CD4-positive, alpha-beta memory T cell (primary cell): ENCODE results near the gene PEMT. TPM values are rescaled to one million over a fixed set of nuclear protein-coding genes. Genes with fewer than 3 reads are reported as not detected.

Source experiments
- CTCF ChIA-PET: fragments of 350-600 bp; sonication (Branson Sonifier 250); formaldehyde crosslinking; loops from one replicate; lab custom pipeline; 2021; ENCODE audit warnings: inconsistent platforms; ENCODE audit not compliant: partially characterized antibody; lab: Charles Lee
- POLR2A ChIA-PET: fragments of 350-600 bp; sonication (Branson Sonifier 250); formaldehyde crosslinking; loops from one replicate; lab custom pipeline; 2021; ENCODE audit not compliant: partially characterized antibody; lab: Charles Lee
- DNase-seq, 5 donors: peaks; one replicate each; pipeline versions ENCODE4 v3.0.0 to v3.0.0-alpha.2; 2020 to 2022; ENCODE audit warnings: mixed read lengths in 1 of 5
- H3K27ac ChIP-seq: one replicate; pipeline ENCODE4 v1.7.0; 2013; ENCODE audit warnings: low read depth, low read length
- H3K27me3 ChIP-seq: 2 replicates; pipeline ENCODE4 v1.7.0; 2013; ENCODE audit warnings: mild to moderate bottlenecking, low read length, moderate library complexity; ENCODE audit not compliant: insufficient read depth
- H3K36me3 ChIP-seq: 2 replicates; pipeline ENCODE4 v1.7.0; 2013; ENCODE audit warnings: mild to moderate bottlenecking, low read length, moderate library complexity; ENCODE audit not compliant: insufficient read depth
- H3K4me1 ChIP-seq: 2 replicates; pipeline ENCODE4 v1.7.0; 2013; ENCODE audit warnings: mild to moderate bottlenecking, low read length, moderate library complexity; ENCODE audit not compliant: insufficient read depth
- H3K4me3 ChIP-seq, 2 donors: one replicate each; pipeline ENCODE4 v1.7.0; 2013; ENCODE audit warnings: low read length in 2 of 2, mild to moderate bottlenecking in 1 of 2
- H3K9me3 ChIP-seq, 2 donors: one replicate each; pipeline ENCODE4 v1.7.0; 2013; ENCODE audit warnings: low read length in 2 of 2, control low read depth in 1 of 2; ENCODE audit not compliant: control insufficient read depth in 1 of 2
- H3K27ac Mint-ChIP-seq, 7 donors: one replicate each; pipeline ENCODE4 v1.8.0; 2020 to 2021; ENCODE audit warnings: mixed read lengths in 7 of 7, mild to moderate bottlenecking in 6 of 7, inconsistent platforms in 3 of 7, moderate library complexity in 3 of 7
- H3K27me3 Mint-ChIP-seq, 2 donors: one replicate each; pipeline ENCODE4 v1.8.0; 2020 to 2021; ENCODE audit warnings: mixed read lengths in 2 of 2
- H3K36me3 Mint-ChIP-seq, 2 donors: one replicate each; pipeline ENCODE4 v1.8.0; 2020 to 2021; ENCODE audit warnings: mixed read lengths in 2 of 2, inconsistent platforms in 1 of 2, mild to moderate bottlenecking in 1 of 2
- H3K4me1 Mint-ChIP-seq, 4 donors: one replicate each; pipeline ENCODE4 v1.8.0; 2020 to 2021; ENCODE audit warnings: mixed read lengths in 4 of 4, mild to moderate bottlenecking in 1 of 4
- H3K4me3 Mint-ChIP-seq, 8 donors: one replicate each; pipeline ENCODE4 v1.8.0; 2020 to 2021; ENCODE audit warnings: mixed read lengths in 8 of 8, mild to moderate bottlenecking in 7 of 8, moderate library complexity in 6 of 8, inconsistent platforms in 3 of 8
- H3K9me3 Mint-ChIP-seq, 8 donors: one replicate each; pipeline ENCODE4 v1.8.0; 2020 to 2021; ENCODE audit warnings: mixed read lengths in 8 of 8, mild to moderate bottlenecking in 5 of 8, inconsistent platforms in 3 of 8, moderate library complexity in 1 of 8
- intact Hi-C: fragments of 100-400 bp; cut with micrococcal nuclease; formaldehyde crosslinking; loops from one replicate; pipeline ENCODE4 v1.15.1; 2023
- polyA plus RNA-seq, 2 donors: library from polyadenylated mRNA; unstranded; fragments of 300-500 nt; fragmentation: Illumina TruSeq; gene quantifications; one replicate each; pipeline ENCODE4 v1.2.3, GENCODE V29; 2021
- total RNA-seq, 2 experiments: library from RNA; stranded (reverse); gene quantifications; one replicate each; pipeline ENCODE4 v1.2.3, GENCODE V29; 2021

The PEMT gene
- total and polyA plus RNA-seq, 4 experiments from 2014 or later: 11.6 to 39.0 (median 19.5) TPM

DNA sequence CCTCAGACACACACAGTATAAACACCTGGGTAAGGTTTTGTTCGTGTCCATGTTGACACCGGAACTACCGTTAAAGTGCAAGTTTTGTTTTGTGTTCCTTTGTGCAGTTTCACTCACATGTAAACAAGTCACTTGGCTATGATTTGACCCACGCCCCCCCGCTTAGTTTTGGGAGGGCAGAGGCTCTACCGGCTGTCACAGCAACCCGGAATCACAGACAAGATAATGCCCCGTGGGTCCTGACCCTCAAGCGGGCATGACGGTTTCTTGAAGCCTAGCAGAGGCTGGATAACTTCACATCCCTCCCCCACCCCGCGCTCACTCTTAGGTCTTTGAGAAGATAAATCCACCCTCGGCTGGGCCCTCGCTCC is 97.0 kb downstream of the PEMT start:
- Mint-ChIP-seq H3K9me3 (no peaks in the 10 kb centered on the region), H3K4me3 (peak overlapping the region in 5 of 8 donors; percentile 12 to 66 (median 52)), H3K27me3 (peaks cover 0 to 1% of the 10 kb centered on the region in 2 donors), H3K36me3 (peaks cover 10 to 26% of the 10 kb centered on the region in 2 donors), H3K4me1 (peaks cover 3 to 22% (median 9%) of the 10 kb centered on the region in 4 donors), H3K27ac (no peak overlapping the region)
- ChIA-PET POLR2A (no interaction called here), CTCF (interaction anchor here (3.9 kb wide), 1 partner anchor 146 kb away, joined by 62 read pairs; no protein-coding TSS in a partner anchor)
- intact Hi-C loops: no loop called here
- Histone ChIP-seq H3K9me3 (no peaks in the 10 kb centered on the region), H3K4me3 (no peak overlapping the region), H3K27me3 (no peaks in the 10 kb centered on the region), H3K36me3 (peaks cover 9% of the 10 kb centered on the region), H3K4me1 (peaks cover 19% of the 10 kb centered on the region), H3K27ac (no peak overlapping the region)
- DNase-seq: no peak

DNA sequence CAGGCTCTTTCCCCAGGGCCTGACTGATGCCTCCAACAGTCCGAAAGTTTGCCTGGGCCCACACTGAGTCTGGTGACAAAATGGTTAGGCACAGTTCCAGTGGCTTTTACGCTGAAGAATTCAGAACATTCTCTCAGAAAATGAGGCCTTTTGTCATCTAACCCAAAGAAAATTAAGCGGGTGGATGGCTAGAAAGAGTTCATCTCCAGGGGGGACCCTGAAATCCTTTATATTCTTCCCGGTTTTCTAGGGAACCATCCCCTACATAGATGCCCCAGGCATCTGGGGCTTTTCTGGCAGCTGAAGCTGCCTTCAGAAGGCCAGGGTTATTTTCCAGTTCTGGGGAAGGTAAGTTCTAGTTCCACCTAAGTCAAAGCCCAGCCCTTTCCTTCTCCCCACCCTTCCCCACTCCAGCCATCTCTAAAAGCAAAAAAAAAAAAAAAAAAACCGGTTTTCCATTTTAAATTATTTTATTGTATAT is 97.5 kb downstream of the PEMT start:
- H3K9me3 Mint-ChIP-seq: no peaks in the 10 kb centered on the region
- Histone ChIP-seq H3K4me1 (peaks cover 19% of the 10 kb centered on the region), H3K9me3 (no peaks in the 10 kb centered on the region), H3K27ac (no peak overlapping the region), H3K36me3 (peaks cover 9% of the 10 kb centered on the region), H3K27me3 (no peaks in the 10 kb centered on the region), H3K4me3 (no peak overlapping the region)
- DNase-seq: no peak
- peaks cover 0 to 1% of the 10 kb centered on the region in 2 donors for H3K27me3 Mint-ChIP-seq
- H3K27ac Mint-ChIP-seq: no peak overlapping the region
- intact Hi-C loops: no loop called here
- peaks cover 3 to 22% (median 9%) of the 10 kb centered on the region in 4 donors for H3K4me1 Mint-ChIP-seq
- H3K4me3 Mint-ChIP-seq: peak overlapping the region in 4 of 8 donors; percentile 24 to 60 (median 37)
- CTCF ChIA-PET: no interaction called here
- POLR2A ChIA-PET: no interaction called here
- peaks cover 10 to 28% of the 10 kb centered on the region in 2 donors for H3K36me3 Mint-ChIP-seq

DNA sequence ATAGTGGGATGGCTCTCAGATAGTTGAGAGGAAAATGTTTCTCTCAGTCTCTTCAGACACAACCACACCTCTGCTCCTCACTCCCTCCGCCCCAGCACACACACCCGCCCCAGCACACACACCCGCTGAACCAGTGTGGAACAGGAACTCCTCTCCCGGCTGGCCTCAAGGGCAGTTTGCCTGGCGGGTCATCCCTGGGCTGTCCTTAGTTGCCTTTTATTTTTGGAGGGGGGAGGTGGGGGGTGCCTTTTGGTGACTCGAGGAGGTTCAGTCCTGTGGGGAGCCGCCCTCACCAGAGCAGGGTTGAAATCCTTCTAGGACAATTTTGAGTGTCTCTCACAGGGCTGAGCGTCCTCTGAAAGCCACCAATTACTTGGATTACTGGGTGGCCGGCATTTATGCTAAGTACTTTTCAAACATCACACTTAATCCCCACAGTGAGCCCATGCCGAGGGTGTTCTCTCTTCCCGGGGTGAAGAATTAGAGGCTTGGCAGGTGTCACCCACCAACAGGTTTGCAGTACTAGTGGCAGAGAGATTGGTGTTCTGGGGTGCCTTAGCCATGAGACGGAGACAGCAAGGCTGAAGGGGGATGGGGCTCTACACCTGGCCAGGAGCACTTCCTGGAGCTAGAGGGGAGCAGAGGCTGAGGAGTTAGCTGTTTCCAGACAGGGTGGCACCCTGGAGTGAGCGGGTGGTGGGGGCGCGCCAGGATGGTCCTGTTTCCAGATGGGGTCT is 98.1 kb downstream of the PEMT start:
- Histone ChIP-seq H3K27me3 (no peaks in the 10 kb centered on the region), H3K4me1 (peaks cover 19% of the 10 kb centered on the region), H3K4me3 (no peak overlapping the region), H3K9me3 (no peaks in the 10 kb centered on the region), H3K36me3 (peaks cover 9% of the 10 kb centered on the region), H3K27ac (no peak overlapping the region)
- ChIA-PET CTCF (no interaction called here), POLR2A (no interaction called here)
- Mint-ChIP-seq H3K27ac (no peak overlapping the region), H3K4me3 (peak overlapping the region in 5 of 8 donors; percentile 7 to 57 (median 17)), H3K9me3 (no peaks in the 10 kb centered on the region), H3K4me1 (peaks cover 3 to 22% (median 9%) of the 10 kb centered on the region in 4 donors), H3K27me3 (peaks cover 0 to 1% of the 10 kb centered on the region in 2 donors), H3K36me3 (peaks cover 10 to 32% of the 10 kb centered on the region in 2 donors)
- intact Hi-C loops: no loop called here
- DNase-seq: no peak

DNA sequence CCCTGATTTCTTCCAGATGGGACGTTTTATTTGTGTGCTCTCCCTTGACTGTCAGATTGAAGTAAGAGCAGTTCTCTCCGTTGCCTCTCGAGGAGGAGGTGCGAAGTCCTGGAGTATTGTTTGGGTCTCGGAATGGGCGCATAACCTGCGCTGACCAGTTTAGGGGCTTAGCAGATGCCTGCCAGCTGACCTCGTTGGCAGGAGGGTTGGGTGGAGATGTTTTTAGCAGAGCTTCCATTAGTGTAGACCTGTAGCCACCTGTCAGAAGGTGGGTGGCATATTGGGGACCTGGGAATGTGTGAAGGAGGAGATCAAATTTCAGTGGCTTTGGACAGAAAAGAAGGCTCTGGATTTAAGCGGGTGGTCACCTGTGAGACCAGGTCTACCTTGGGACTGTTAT is 98.9 kb downstream of the PEMT start:
- CTCF ChIA-PET: no interaction called here
- H3K36me3 Mint-ChIP-seq: peaks cover 16 to 37% of the 10 kb centered on the region in 2 donors
- H3K27ac Mint-ChIP-seq: peak overlapping the region in 1 of 7 donors; percentile 1
- peaks cover 0 to 1% of the 10 kb centered on the region in 2 donors for H3K27me3 Mint-ChIP-seq
- POLR2A ChIA-PET: no interaction called here
- H3K27me3 ChIP-seq: no peaks in the 10 kb centered on the region
- H3K27ac ChIP-seq: no peak overlapping the region
- peaks cover 3 to 22% (median 8%) of the 10 kb centered on the region in 4 donors for H3K4me1 Mint-ChIP-seq
- H3K4me3 ChIP-seq: no peak overlapping the region
- peaks cover 19% of the 10 kb centered on the region for H3K4me1 ChIP-seq
- intact Hi-C loops: no loop called here
- no peak for DNase-seq
- H3K4me3 Mint-ChIP-seq: peak overlapping the region in 1 of 8 donors; percentile 39
- peaks cover 14% of the 10 kb centered on the region for H3K36me3 ChIP-seq
- H3K9me3 ChIP-seq: no peaks in the 10 kb centered on the region
- H3K9me3 Mint-ChIP-seq: no peaks in the 10 kb centered on the region

DNA sequence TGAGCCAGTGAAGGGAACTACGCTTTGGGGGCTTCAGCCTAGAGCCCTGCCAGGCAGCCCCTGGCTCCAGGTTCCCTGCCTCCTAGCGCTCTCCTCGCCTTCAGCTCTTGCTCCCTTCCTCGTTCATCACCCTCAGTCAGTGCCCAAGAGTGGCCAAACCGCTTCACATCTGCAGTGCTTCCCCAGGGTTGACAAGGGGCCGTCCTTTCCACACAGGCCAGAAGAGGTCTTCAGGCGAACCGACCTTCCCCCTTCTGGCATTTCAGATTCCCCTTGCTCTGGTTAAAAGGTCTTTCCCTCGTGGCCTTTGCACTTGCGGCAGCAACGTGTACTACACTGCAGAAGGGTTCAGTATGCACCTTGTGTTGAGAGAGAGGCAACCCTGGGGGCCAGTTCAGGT is 99.4 kb downstream of the PEMT start:
- intact Hi-C loops: no loop called here
- no peak overlapping the region for H3K4me3 Mint-ChIP-seq
- no peak for DNase-seq
- H3K9me3 Mint-ChIP-seq: no peaks in the 10 kb centered on the region
- Histone ChIP-seq H3K4me1 (peaks cover 14% of the 10 kb centered on the region), H3K4me3 (no peak overlapping the region), H3K27ac (no peak overlapping the region), H3K36me3 (peaks cover 14% of the 10 kb centered on the region), H3K27me3 (no peaks in the 10 kb centered on the region), H3K9me3 (no peaks in the 10 kb centered on the region)
- H3K36me3 Mint-ChIP-seq: peaks cover 21 to 42% of the 10 kb centered on the region in 2 donors
- peaks cover 3 to 18% (median 7%) of the 10 kb centered on the region in 4 donors for H3K4me1 Mint-ChIP-seq
- H3K27me3 Mint-ChIP-seq: peaks cover 0 to 1% of the 10 kb centered on the region in 2 donors
- no peak overlapping the region for H3K27ac Mint-ChIP-seq
- CTCF ChIA-PET: interaction anchor here (1.5 kb wide), 1 partner anchor 98 kb away, joined by 4 read pairs; no protein-coding TSS in a partner anchor
- POLR2A ChIA-PET: no interaction called here

DNA sequence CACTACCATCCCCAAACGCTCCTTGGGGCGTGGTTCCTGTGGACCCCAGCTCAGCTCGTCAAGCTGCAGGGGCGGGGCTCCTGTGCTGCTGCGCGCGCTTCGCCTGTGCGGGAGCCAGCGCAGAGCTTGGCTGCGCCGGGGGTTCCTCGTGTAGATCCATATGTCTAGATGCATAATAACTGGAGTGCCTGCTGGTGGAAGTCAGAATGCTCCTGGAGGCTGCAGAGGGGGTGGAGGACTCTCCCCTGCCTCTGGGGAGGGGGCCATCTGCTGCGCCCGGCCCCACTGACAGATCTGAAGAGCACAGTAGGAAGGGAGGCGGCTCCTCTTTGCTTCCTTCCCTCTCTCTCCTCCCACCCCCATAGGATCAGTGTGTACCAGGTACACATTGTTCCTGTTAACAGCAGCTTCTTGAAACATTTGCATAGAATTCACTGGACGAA is 99.9 kb downstream of the PEMT start:
- Histone ChIP-seq H3K9me3 (no peaks in the 10 kb centered on the region), H3K36me3 (peaks cover 14% of the 10 kb centered on the region), H3K27ac (no peak overlapping the region), H3K4me1 (peaks cover 12% of the 10 kb centered on the region), H3K4me3 (no peak overlapping the region), H3K27me3 (no peaks in the 10 kb centered on the region)
- no peak overlapping the region for H3K4me3 Mint-ChIP-seq
- CTCF ChIA-PET: interaction anchor here (1.5 kb wide), 1 partner anchor 99 kb away, joined by 4 read pairs; no protein-coding TSS in a partner anchor
- intact Hi-C loops: no loop called here
- no peak for DNase-seq
- peaks cover 4 to 17% (median 7%) of the 10 kb centered on the region in 4 donors for H3K4me1 Mint-ChIP-seq
- peaks cover 0 to 1% of the 10 kb centered on the region in 2 donors for H3K27me3 Mint-ChIP-seq
- H3K36me3 Mint-ChIP-seq: peaks cover 25 to 46% of the 10 kb centered on the region in 2 donors
- peak overlapping the region in 1 of 7 donors; percentile 69 for H3K27ac Mint-ChIP-seq
- POLR2A ChIA-PET: interaction anchor here (0.8 kb wide), 1 partner anchor 14 kb away, joined by 3 read pairs; the partner anchor contains the start of gene MED9
- no peaks in the 10 kb centered on the region for H3K9me3 Mint-ChIP-seq

DNA sequence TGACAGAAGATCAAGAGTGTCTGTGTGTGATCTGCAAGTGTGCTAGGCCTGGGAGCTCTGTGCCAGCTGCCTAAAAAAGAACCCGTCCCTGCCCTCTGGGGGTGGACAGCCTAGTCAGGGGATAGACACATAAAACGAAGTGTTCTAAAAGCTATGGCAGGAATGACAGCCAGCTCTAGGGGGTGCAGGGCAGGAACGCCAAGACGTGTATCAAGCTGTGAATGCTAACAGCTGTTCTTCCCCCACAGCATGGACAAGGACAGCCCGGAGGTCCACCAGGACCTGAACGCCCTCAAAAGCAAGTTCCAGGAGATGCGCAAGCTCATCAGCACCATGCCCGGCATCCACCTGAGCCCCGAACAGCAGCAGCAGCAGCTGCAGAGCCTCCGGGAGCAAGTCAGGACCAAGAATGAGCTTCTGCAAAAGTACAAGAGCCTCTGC is 100.5 kb downstream of the PEMT start:
- no peaks in the 10 kb centered on the region for H3K9me3 Mint-ChIP-seq
- DNase-seq: no peak
- Histone ChIP-seq H3K27me3 (no peaks in the 10 kb centered on the region), H3K36me3 (peaks cover 14% of the 10 kb centered on the region), H3K4me3 (no peak overlapping the region), H3K4me1 (peaks cover 12% of the 10 kb centered on the region), H3K9me3 (no peaks in the 10 kb centered on the region), H3K27ac (no peak overlapping the region)
- ChIA-PET POLR2A (interaction anchor here (0.8 kb wide), 1 partner anchor 14 kb away, joined by 3 read pairs; the partner anchor contains the start of gene MED9), CTCF (interaction anchor here (0.6 to 1.5 kb wide), 2 partner anchors 99 to 125 kb away, joined by 4 read pairs; no protein-coding TSS in a partner anchor)
- intact Hi-C loops: no loop called here
- H3K27me3 Mint-ChIP-seq: peaks cover 0 to 1% of the 10 kb centered on the region in 2 donors
- peaks cover 25 to 46% of the 10 kb centered on the region in 2 donors for H3K36me3 Mint-ChIP-seq
- H3K4me1 Mint-ChIP-seq: peaks cover 4 to 17% (median 7%) of the 10 kb centered on the region in 4 donors
- H3K27ac Mint-ChIP-seq: no peak overlapping the region
- no peak overlapping the region for H3K4me3 Mint-ChIP-seq
